ENCODE results near the gene POLN.

DNA sequence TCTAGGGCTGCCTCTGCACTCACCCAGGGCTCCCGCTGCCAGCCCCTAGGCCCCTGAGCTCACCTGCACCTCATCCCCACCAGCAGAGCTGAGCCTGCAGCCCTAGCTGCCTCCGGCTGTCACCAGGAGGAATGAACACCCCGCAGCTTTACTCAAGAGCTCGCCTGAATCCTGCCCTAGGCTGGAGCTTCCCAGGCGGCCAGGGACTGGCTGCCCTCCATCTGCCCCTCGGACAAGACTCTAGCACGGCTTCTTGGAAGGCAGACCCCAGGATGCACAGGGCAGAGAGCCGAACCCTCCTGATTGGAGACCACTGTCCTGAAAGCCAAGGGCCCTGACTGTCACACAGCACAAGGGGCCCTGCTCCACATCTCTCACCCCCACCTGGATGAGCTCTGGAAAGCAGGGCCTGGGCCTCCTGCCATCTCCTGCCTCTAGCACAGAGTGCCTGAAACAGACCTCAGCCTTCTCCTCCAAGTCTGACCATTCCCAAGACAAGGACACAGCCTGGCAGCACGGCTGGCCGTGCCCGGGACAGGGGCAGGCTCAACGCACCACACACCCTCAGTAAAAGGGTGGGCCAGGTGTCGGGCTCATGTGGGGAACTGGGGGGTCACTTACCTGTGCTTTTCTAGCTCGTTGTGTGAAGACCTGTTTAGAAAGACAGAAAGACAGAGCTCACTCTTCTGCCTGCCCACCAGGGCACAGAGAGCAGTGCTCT, 15.6 kb upstream of the POLN start:
- TF ChIP-seq CTCF (conservative IDR thresholded peaks at IDR 0.05; ENCODE audit: low read length) (no peak), EZH2phosphoT487 (IDR thresholded peaks at IDR 0.05; ENCODE audit: borderline replicate concordance, low read depth, low read length) (no peak)

Measured in OCI-LY7 (cell line).